ENCODE data around the gene ANKS1B.
A peak's percentile ranks its signal among the peaks of the same experiment; 100 is the strongest.

Gene ANKS1B

DNA sequence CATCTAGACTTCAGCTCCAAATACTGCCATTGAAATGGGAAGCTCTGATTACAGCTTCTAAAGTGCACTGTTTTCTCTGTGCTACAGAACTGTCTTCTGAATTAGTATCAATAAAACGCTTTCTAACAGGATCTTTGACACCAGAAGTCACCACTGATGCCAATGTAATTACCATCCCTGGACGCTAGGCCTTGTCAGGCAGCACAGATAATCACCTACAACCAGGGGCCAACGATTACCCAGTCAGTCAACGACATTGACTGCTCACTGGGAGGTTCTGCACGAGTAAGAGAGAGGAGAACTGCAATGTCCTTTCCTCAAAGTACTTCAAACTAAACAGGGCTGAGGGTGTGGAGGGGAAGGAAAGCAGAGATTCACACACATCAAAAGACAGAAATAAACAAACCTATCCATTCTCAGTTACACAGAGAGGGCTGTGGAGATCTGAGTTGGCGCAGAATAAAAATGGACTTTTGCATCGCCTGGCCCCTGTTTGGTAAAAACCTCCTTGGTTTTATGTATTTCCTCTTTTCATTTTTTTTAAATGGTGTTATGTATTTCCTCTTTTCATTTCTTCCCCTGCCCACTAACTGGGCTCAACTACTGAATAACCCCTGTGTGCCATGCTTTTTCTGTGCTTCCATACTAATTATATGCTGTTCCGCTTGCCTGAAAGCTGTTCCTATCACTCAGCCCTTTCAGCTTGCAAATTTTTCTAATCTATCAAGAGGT lies 847.4 kb downstream of the ANKS1B start:
- DNase-seq = no peak
- intact Hi-C loops (cut with DNase I) = no loop called here

DNA sequence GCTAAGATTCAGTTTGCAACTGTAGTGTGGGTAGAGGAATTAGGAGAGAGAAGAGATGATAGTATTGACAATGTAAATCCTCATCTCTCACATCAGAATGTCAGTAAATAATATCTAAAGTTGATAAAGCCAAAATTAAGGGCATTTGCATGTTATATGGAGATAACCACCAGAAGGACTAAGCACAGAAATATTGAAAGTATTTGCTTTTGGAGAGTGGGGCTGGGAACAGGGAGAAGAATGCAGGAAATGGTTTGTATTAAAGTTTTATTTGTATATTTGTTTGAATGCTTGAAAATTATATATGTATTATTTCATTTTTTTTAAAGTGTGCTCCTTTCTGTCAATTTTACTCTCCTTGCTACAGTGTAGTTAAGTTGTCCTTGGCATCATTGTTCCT lies 848.2 kb downstream of the ANKS1B start:
- DNase-seq = no peak
- intact Hi-C loops (cut with DNase I) = no loop called here

GRCh38 chr12:99135376-99135775 lies 849.4 kb downstream of the ANKS1B start:
- intact Hi-C loops (cut with DNase I) = no loop called here

DNA sequence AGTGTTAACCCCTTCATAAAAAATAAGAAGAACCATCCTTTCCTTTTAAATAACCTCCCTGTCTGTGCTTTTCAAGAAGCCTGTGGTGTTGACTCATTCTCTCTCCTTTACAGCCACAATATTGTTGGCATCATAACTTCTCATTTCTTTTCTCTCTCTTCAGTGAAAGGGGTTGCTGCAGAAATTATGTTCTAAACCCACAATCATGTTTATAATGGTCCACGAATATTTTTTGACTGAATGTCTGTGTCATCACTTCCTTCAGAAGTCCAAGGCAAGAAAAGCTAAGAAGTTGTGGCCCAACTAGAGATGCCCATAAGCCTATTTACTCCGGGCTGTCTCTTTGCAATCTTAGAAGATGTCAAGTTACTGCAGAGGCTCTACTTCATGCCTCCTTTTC lies 851.3 kb downstream of the ANKS1B start:
- intact Hi-C loops (cut with DNase I) = no loop called here
- no peak for DNase-seq

More at GRCh38 chr12:99135376-99135775, 849.4 kb downstream of the ANKS1B start:
- no peak for DNase-seq

DNA sequence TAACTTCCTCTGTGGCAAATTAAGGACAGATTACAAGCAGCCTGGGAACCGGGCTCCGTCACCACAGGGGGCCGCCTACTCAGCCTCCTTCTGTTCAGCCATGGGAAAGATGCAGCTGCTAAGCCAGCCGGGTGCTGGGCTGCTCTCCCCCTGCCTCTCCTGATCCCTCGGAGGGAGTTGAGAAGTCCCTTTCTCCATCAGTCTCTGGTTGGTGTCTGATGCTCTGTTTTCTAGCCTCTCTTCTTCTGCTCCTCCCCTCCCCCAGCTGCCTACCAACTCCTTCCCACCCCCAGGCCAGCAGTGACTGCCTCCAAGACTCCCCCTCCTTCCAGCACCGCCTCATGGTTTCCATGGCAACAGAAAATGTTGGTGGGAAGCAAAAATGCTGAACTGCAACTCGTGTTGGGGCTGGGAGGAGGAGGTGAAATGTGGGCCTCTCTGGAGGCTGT lies 853.0 kb downstream of the ANKS1B start:
- DNase-seq = peak; percentile 34 to 92 (median 73)
- intact Hi-C loops (cut with DNase I) = no loop called here

GRCh38 chr12:99130808-99131553 lies 853.8 kb downstream of the ANKS1B start:
- intact Hi-C loops (cut with DNase I) = no loop called here
- DNase-seq = no peak

DNA sequence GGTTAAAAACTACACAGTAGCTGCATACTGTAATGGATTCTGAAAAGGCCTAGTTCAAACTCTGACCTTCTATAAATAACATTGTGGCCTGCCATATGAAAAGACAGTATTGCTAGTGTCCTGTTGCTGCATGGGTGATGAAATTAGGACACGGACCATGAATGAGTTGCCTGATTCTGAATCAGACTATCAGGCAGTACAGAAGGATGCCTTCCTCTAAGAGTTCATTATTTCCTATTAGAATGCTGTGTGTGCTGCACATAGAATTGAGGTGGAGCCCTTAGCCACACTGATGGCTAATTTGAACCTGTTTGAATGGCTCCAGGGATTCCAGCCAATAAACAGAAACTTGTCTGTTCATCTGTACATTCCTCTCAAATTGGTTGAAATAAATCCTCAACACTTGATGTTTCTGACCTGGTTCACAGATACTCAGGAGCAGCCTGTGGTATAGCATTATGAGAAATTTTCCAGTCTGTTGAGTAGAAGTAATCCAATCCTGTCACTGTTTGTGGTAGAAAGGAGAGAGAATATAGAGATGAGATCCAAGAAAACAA lies 856.4 kb downstream of the ANKS1B start:
- intact Hi-C loops (cut with DNase I) = no loop called here
- no peak for DNase-seq

- DNase-seq = no peak
- intact Hi-C loops (cut with DNase I) = no loop called here
Observed at GRCh38 chr12:99122959-99123358, 861.8 kb downstream of the ANKS1B start.

DNA sequence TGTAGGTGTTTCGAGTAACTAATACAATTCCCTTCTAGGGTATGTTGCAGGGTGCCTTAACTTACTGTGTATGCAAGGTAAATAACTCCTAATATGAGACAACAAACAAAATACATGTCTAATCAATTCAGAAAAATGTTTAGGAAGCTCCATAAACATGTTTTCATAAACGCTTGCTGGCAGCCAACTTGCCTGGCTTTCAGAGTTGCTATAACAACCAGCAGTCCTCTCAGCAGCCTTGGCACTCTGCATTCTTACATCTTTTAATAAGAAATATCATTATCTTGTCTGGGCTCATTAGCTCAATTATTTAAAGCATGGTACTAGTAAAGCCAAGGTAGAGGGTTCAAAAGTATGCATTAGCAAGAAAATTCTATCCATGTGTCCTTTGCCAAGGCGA lies 862.2 kb downstream of the ANKS1B start:
- no peak for DNase-seq
- intact Hi-C loops (cut with DNase I) = no loop called here

DNA sequence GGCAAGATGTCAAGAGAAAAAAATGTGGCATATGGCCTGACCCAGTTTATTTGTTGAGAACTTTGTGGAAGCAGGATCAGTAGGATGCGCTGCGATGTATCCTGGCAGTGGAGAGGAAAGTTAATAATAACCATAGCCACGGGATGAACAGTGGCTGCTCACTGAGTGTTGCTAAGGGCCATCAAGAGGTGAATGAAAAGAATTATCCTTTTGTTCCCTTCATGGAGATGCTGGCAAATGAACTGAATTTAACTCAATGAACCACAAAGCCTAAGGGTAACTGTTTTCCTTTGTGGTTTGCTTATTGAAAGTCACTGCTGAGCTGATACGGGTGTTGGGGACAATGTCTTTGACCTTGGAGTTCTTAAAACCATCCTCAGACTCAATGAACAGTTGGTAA lies 863.2 kb downstream of the ANKS1B start:
- DNase-seq = no peak
- intact Hi-C loops (cut with DNase I) = no loop called here

GRCh38 chr12:99119943-99120342 lies 864.8 kb downstream of the ANKS1B start:
- intact Hi-C loops (cut with DNase I) = no loop called here
- no peak for DNase-seq

GRCh38 chr12:99119449-99119848 lies 865.3 kb downstream of the ANKS1B start:
- peak in 18 of 42 donors; percentile 14 to 83 (median 44) for DNase-seq
- intact Hi-C loops (cut with DNase I) = no loop called here

DNA sequence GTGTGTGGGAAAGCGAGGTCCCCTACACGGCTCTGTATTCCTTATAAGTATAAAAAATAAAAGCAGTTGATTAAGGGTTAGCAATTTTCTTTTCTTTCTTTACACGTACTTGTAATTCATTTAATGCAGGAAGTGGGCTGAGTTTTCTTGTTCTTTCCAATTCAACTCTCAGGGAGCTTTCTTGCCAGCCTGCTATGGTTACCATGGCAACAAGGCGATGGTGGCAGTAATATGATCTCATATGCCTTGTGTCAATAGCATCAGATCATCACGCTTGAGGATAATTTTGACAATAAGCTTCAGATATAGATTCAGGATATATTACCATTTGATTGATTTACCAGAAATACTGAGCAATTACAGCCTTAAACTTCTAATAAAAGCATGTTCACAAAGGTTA lies 873.1 kb downstream of the ANKS1B start:
- intact Hi-C loops (cut with DNase I) = no loop called here
- peak in 29 of 42 donors; percentile 20 to 84 (median 52) for DNase-seq

- no peak for DNase-seq
- intact Hi-C loops (cut with DNase I) = no loop called here
Observed at GRCh38 chr12:99110868-99111267, 873.9 kb downstream of the ANKS1B start.

DNA sequence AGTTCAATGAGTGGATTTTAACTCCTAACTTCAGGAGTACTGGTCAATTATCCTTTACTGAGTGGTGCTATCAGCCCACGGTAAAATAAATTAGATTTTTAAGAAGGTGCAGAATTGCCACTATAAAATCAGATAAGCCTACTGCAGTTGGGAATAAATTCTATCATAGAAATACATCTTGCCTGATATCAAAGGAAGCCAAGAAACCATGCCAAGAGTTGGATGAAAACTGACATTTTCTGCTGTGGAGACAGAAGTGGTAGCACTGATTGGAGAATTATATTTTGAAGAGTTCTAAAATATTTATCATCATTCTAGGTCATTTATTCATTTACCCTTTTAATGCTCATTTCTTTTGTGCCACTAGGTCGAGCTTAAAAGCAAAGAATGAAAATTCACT lies 874.5 kb downstream of the ANKS1B start:
- no peak for DNase-seq
- intact Hi-C loops (cut with DNase I) = no loop called here

DNA sequence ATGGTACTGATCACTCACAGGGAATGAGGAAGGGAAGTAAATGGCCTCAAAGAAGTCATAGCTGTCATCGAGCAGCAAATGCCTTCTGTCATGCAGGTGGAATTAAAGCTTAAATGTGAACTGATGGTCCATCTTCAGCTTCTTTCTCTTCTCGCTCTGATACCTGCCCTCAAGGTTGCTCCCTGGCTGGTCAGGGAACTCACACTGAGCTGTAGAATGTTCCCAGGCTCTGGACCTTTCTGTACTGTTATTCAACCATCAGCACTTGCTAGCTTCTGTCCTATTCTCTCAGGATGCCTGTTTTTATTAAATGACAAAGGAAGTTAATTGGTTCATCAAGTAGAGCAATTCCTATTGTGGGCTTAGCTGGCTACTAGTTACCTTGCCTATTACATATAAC lies 875.8 kb downstream of the ANKS1B start:
- intact Hi-C loops (cut with DNase I) = no loop called here
- DNase-seq = no peak

DNA sequence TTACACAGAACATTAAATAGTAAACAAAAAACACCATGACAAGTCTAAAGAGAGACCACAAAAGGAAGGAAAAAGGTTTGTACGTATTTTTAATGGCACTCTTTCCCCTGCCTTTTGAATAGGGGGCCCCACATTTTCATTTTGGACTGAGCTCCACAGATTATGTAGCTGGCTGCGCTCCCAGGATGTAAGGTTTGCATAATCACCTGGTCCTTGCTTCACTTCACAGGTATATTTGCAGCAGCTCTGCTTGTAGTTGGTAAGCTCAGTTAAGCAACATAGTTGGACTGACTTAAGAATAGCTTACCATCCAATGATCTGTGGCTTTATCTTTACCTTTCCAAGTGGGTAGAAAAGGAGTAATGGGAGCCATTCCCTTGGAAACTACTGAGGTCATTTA lies 885.0 kb downstream of the ANKS1B start:
- DNase-seq = no peak
- intact Hi-C loops (cut with DNase I) = no loop called here

DNA sequence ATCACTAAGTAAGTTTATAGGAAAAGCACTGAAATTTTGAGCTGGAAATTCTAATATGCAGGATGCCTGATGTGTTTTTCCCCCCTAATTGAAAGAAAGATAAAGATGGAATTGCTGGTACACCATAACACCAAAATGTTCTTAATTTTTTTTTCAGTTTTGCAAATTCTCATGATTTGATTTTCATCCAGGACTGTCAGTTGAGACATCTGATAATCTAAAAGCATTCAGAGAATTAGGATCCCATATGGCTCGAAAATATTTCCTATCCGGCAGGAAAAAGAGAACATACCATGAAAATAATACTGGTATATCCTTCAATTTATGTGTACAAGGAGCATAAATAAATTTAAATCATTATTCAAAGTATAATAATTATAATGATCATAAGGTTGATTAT lies 887.6 kb downstream of the ANKS1B start:
- DNase-seq = no peak
- intact Hi-C loops (cut with DNase I) = no loop called here

DNA sequence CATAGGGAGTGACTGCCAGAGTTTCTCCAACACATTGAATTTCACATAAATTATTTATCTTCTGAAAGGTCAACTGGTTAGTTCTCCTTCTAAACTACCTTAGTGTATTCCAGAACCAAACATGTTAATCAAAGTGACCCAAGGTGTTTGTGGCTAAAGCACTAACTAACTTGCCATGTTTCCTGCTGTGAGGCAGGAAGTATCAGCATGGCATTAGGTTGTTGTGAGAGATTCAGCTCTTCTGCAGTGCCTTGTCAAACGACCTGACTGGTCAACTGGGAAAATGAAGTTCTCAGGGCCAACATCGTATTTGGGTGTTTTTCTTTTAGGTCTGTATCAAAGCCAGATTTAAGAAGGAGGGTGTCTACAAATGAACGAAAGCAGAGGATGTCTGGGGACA lies 891.6 kb downstream of the ANKS1B start:
- intact Hi-C loops (cut with DNase I) = no loop called here
- no peak for DNase-seq

- DNase-seq = no peak
Observed at GRCh38 chr12:99092100-99092851, 892.5 kb downstream of the ANKS1B start.

More at GRCh38 chr12:99092100-99092851, 892.5 kb downstream of the ANKS1B start:
- intact Hi-C loops (cut with DNase I) = no loop called here

Data from head of caudate nucleus (tissue), 42 donors.